PFSK-1 (cell line): ENCODE results near the gene KCTD3.

Source experiments
- REST ChIP-seq, 2 experiments: IDR thresholded peaks; 2 replicates each; pipeline versions ENCODE4 v1.6.1 to v1.8.0; 2011 to 2012; ENCODE audit warnings: low read depth in 2 of 2, low read length in 2 of 2, control low read depth in 1 of 2, inconsistent platforms in 1 of 2, mild to moderate bottlenecking in 1 of 2, moderate library complexity in 1 of 2; ENCODE audit not compliant: insufficient read depth in 1 of 2
- SIN3A ChIP-seq: IDR thresholded peaks from 2 replicates; pipeline ENCODE4 v1.6.1; 2012; ENCODE audit warnings: mild to moderate bottlenecking, low read length, moderate library complexity, borderline replicate concordance; ENCODE audit not compliant: insufficient read depth
- TAF1 ChIP-seq: IDR thresholded peaks from 2 replicates; pipeline ENCODE4 v1.6.1; 2012; ENCODE audit warnings: low read length, control low read depth, borderline replicate concordance; ENCODE audit not compliant: insufficient read depth

GRCh38 chr1:215645861-215646260 lies 78.8 kb downstream of the KCTD3 start:
- TF ChIP-seq REST (IDR thresholded peaks at IDR 0.05; ENCODE audit: insufficient read depth in 1 of 2, low read depth in 2 of 2, low read length in 2 of 2): no peak
- no peak for TF ChIP-seq TAF1
- TF ChIP-seq SIN3A: no peak
